ENCODE results near the gene PTPN22.

Gene PTPN22

GRCh38 chr1:113811888-113812660 lies 59.4 kb downstream of the PTPN22 start, which contains the start of gene RSBN1:
RSBN1 (minus strand) TSS chr1:113812476; CDS start chr1:113812412, 64 bp downstream.
- no peaks in the 10 kb centered on the region for H3K27me3 ChIP-seq (ENCODE audit: low read length)
- H2AFZ ChIP-seq (ENCODE audit: low read depth, low read length, severe bottlenecking), result peak within 1 kb of the TSS; percentile 69
- no peak for TF ChIP-seq EZH2phosphoT487 (conservative IDR thresholded peaks at IDR 0.05; ENCODE audit: low read length)
- TF ChIP-seq CTCF (IDR thresholded peaks at IDR 0.05; ENCODE audit: insufficient read depth, low read length, poor library complexity, severe bottlenecking), result no peak
- peaks cover 10% of the 10 kb centered on the region; the same call in 1 of the 2 replicates for H3K36me3 ChIP-seq (ENCODE audit: low read length)
- no peaks in the 10 kb centered on the region for H3K9me2 ChIP-seq (replicated peaks; ENCODE audit: insufficient read depth, low read length)
- H3F3A ChIP-seq (ENCODE audit: insufficient read depth), result peaks cover 29% of the 10 kb centered on the region
- peak within 1 kb of the TSS; percentile 99 for H3K4me2 ChIP-seq (ENCODE audit: low read depth, low read length, poor library complexity, severe bottlenecking)
- peak within 1 kb of the TSS; percentile 96 for H3K27ac ChIP-seq (ENCODE audit: low read depth, low read length)
- H4K20me1 ChIP-seq (ENCODE audit: low read depth, low read length), result no peaks in the 10 kb centered on the region
- peak within 1 kb of the TSS; percentile 83 for H3K9ac ChIP-seq (ENCODE audit: low read length)
- H3K79me2 ChIP-seq (ENCODE audit: insufficient read depth, low read length), result peaks cover 45% of the 10 kb centered on the region
- peak within 1 kb of the TSS; percentile 85 for H3K4me3 ChIP-seq (ENCODE audit: insufficient read depth, low read length, poor library complexity, severe bottlenecking)
- no peaks in the 10 kb centered on the region for H3K9me3 ChIP-seq (ENCODE audit: insufficient read depth, low read length)

- H3K9ac ChIP-seq (ENCODE audit: low read length), result peak overlapping the region; percentile 83
- peak overlapping the region; percentile 96 for H3K27ac ChIP-seq (ENCODE audit: low read depth, low read length)
- H3K4me3 ChIP-seq (ENCODE audit: insufficient read depth, low read length, poor library complexity, severe bottlenecking), result peak overlapping the region; percentile 85
- peaks cover 29% of the 10 kb centered on the region for H3F3A ChIP-seq (ENCODE audit: insufficient read depth)
- peak overlapping the region; percentile 99 for H3K4me2 ChIP-seq (ENCODE audit: low read depth, low read length, poor library complexity, severe bottlenecking)
- peaks cover 10% of the 10 kb centered on the region; the same call in 1 of the 2 replicates for H3K36me3 ChIP-seq (ENCODE audit: low read length)
- H2AFZ ChIP-seq (ENCODE audit: low read depth, low read length, severe bottlenecking), result peak overlapping the region; percentile 11
- no peaks in the 10 kb centered on the region for H3K9me2 ChIP-seq (replicated peaks; ENCODE audit: insufficient read depth, low read length)
- H3K79me2 ChIP-seq (ENCODE audit: insufficient read depth, low read length), result peaks cover 53% of the 10 kb centered on the region
- H4K20me1 ChIP-seq (ENCODE audit: low read depth, low read length), result no peaks in the 10 kb centered on the region
- H3K9me3 ChIP-seq (ENCODE audit: insufficient read depth, low read length), result no peaks in the 10 kb centered on the region
- no peaks in the 10 kb centered on the region for H3K27me3 ChIP-seq (ENCODE audit: low read length)
- TF ChIP-seq EZH2phosphoT487 (conservative IDR thresholded peaks at IDR 0.05; ENCODE audit: low read length) (no peak), CTCF (IDR thresholded peaks at IDR 0.05; ENCODE audit: insufficient read depth, low read length, poor library complexity, severe bottlenecking) (no peak)
These were observed 60.2 kb downstream of the PTPN22 start for GRCh38 chr1:113811156-113811887.

DNA sequence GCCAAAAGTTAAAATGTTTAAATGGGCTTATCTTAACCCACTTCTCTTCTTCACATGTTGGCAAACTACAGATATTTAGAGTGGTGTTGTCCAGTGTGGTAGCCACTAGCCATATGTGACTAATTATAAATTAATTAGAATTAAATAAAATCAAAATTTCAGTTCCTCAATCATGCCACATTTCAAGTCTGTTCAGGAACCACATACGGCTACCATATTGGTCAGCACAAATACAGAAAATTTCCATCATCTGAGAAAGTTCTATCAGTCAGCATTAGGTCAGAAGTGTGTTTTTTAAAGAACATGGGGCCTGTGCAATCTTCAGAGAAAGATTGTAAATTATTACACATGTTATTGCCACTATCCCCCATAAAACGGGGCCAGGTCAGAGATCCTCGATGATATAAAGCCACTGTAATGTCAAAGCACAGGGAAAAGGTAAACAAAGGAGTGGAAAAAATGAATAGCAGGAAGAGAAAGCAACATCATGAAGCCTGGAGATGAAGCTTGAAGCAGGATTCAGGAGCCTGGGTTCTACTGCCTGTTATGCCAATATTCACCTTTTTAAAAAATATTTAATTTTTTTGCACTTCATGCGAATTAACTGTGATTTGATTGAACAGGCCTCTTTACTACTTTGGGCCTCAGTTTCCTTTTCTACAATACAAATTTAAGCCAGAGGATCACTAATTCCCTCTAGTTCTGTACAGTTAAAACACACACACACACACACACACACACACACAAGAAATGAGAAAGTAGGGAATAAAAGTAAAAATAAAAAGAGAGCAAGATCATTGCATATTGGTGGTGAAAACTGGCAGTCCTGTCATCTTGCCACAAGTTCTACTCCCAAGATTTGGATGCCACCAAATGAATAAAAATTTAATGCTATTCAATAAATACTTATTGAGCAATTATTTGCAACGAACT lies 61.6 kb downstream of the PTPN22 start:
- H3K27ac ChIP-seq (ENCODE audit: low read depth, low read length), result no peak overlapping the region

More for the DNA sequence above, 61.6 kb downstream of the PTPN22 start:
- H3K4me2 ChIP-seq (ENCODE audit: low read depth, low read length, poor library complexity, severe bottlenecking), result peak overlapping the region; percentile 99
- H3F3A ChIP-seq (ENCODE audit: insufficient read depth), result peaks cover 25% of the 10 kb centered on the region
- H4K20me1 ChIP-seq (ENCODE audit: low read depth, low read length), result no peaks in the 10 kb centered on the region
- peaks cover 10% of the 10 kb centered on the region; the same call in 1 of the 2 replicates for H3K36me3 ChIP-seq (ENCODE audit: low read length)
- H3K9me2 ChIP-seq (replicated peaks; ENCODE audit: insufficient read depth, low read length), result no peaks in the 10 kb centered on the region
- peak overlapping the region; percentile 83 for H3K9ac ChIP-seq (ENCODE audit: low read length)
- H3K27me3 ChIP-seq (ENCODE audit: low read length), result no peaks in the 10 kb centered on the region
- TF ChIP-seq CTCF (IDR thresholded peaks at IDR 0.05; ENCODE audit: insufficient read depth, low read length, poor library complexity, severe bottlenecking), result no peak
- no peak for TF ChIP-seq EZH2phosphoT487 (conservative IDR thresholded peaks at IDR 0.05; ENCODE audit: low read length)
- H3K79me2 ChIP-seq (ENCODE audit: insufficient read depth, low read length), result peaks cover 67% of the 10 kb centered on the region
- H3K4me3 ChIP-seq (ENCODE audit: insufficient read depth, low read length, poor library complexity, severe bottlenecking), result peak overlapping the region; percentile 85
- no peak overlapping the region for H2AFZ ChIP-seq (ENCODE audit: low read depth, low read length, severe bottlenecking)
- H3K9me3 ChIP-seq (ENCODE audit: insufficient read depth, low read length), result no peaks in the 10 kb centered on the region

Data from SU-DHL-6 (cell line).